ENCODE data around the gene GPR132. TPM values are rescaled to one million over a fixed set of nuclear protein-coding genes. Genes with fewer than 3 reads are reported as not detected.

GPR132 gene
- total RNA-seq, 1 donor = 0.09 TPM

GRCh38 chr14:105091054-105091516 is 25.9 kb upstream of the GPR132 start:
- no peak for TF ChIP-seq CTCF (IDR thresholded peaks at IDR 0.05; ENCODE audit: insufficient read depth, low read length)
- no peak overlapping the region for H3K4me3 ChIP-seq (ENCODE audit: low read depth, low read length)
- DNase-seq (ENCODE audit: low read depth) = no peak

- no peak overlapping the region for H3K4me3 ChIP-seq (ENCODE audit: low read depth, low read length)
- peak; percentile 74 for DNase-seq (ENCODE audit: low read depth)
- peak; percentile 96 for TF ChIP-seq CTCF (IDR thresholded peaks at IDR 0.05; ENCODE audit: insufficient read depth, low read length)
These were observed 25.3 kb upstream of the GPR132 start for GRCh38 chr14:105090493-105091053.

GRCh38 chr14:105089746-105090492 is 24.7 kb upstream of the GPR132 start:
- H3K4me3 ChIP-seq (ENCODE audit: low read depth, low read length) = no peak overlapping the region
- DNase-seq (ENCODE audit: low read depth) = no peak
- TF ChIP-seq CTCF (IDR thresholded peaks at IDR 0.05; ENCODE audit: insufficient read depth, low read length) = no peak

GRCh38 chr14:105088812-105089745 is 23.8 kb upstream of the GPR132 start:
- no peak for TF ChIP-seq CTCF (IDR thresholded peaks at IDR 0.05; ENCODE audit: insufficient read depth, low read length)

GRCh38 chr14:105087963-105088811 is 23.0 kb upstream of the GPR132 start:
- peak; percentile 69 for DNase-seq (ENCODE audit: low read depth)
- TF ChIP-seq CTCF (IDR thresholded peaks at IDR 0.05; ENCODE audit: insufficient read depth, low read length) = no peak
- peak overlapping the region; percentile 74 for H3K4me3 ChIP-seq (ENCODE audit: low read depth, low read length)

More at GRCh38 chr14:105088812-105089745, 23.8 kb upstream of the GPR132 start:
- H3K4me3 ChIP-seq (ENCODE audit: low read depth, low read length) = no peak overlapping the region
- peak; percentile 16 for DNase-seq (ENCODE audit: low read depth)

All from fibroblast of the aortic adventitia (primary cell).